ENCODE measurements around the gene CNBP.

DNA sequence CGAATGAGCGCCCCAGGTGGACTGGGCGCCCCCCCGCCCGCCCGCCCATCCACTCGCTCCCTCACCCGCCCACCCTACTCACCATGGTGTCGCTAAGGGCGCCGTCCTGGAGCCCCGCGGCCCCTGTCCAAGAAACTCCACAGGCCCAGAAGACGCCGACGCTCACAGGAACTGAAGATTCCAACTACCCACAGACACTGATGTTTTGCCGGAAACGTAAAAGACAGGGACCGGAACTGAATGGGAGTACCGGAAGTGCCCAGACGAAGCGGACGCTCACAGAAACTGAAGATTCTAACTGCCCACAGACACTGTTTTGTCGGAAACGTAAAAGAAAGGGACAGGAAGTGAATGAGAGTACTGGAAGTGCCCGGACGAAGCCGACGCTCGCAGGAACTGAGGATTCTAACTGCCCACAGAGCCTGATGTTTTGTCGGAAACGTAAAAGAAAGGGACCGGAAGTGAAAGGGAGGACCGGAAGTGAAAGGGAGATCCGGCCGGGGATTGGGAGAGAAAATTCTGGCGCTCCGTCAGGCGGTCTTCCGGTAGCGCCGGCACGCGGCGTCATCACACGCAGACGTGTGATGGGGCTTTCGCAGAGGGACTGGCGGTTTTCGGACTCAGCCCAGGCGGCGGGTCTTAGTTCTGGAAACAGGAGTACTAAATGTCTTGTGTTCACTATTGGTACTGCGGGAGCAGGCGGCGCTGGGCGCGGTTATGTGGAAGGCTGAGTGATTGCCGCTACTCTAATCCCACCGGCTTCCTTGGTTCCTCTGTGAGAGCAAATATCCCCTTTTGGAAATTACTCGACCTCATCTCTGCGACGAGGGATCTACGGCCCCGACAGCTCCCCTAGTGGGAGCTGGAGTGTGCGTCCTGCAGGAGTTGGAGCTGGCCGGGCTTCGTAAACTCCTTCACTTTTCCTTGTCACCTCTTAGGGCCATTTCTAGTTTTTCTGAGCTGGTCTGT, 22.5 kb downstream of the CNBP start, which contains the start of gene ISY1:
- TF ChIP-seq, protein P1, sequence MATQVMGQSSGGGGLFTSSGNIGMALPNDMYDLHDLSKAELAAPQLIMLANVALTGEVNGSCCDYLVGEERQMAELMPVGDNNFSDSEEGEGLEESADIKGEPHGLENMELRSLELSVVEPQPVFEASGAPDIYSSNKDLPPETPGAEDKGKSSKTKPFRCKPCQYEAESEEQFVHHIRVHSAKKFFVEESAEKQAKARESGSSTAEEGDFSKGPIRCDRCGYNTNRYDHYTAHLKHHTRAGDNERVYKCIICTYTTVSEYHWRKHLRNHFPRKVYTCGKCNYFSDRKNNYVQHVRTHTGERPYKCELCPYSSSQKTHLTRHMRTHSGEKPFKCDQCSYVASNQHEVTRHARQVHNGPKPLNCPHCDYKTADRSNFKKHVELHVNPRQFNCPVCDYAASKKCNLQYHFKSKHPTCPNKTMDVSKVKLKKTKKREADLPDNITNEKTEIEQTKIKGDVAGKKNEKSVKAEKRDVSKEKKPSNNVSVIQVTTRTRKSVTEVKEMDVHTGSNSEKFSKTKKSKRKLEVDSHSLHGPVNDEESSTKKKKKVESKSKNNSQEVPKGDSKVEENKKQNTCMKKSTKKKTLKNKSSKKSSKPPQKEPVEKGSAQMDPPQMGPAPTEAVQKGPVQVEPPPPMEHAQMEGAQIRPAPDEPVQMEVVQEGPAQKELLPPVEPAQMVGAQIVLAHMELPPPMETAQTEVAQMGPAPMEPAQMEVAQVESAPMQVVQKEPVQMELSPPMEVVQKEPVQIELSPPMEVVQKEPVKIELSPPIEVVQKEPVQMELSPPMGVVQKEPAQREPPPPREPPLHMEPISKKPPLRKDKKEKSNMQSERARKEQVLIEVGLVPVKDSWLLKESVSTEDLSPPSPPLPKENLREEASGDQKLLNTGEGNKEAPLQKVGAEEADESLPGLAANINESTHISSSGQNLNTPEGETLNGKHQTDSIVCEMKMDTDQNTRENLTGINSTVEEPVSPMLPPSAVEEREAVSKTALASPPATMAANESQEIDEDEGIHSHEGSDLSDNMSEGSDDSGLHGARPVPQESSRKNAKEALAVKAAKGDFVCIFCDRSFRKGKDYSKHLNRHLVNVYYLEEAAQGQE (IDR thresholded peaks at IDR 0.05; ENCODE audit: low read depth, low read length), result 0 out of 2 replicates have a peak, but pooled peaks have one; percentile 3
- TF ChIP-seq TBL1XR1 (IDR thresholded peaks at IDR 0.05; ENCODE audit: low read depth, low read length) (no peak; the same call in 1 of the 2 replicates), NR2C2 (IDR thresholded peaks at IDR 0.05; ENCODE audit: borderline replicate concordance, control insufficient read depth, insufficient read length, low read depth) (no peak), POLR2AphosphoS2 (IDR thresholded peaks at IDR 0.05; ENCODE audit: low read depth, low read length) (peak; percentile 90; the same call in 1 of the 2 replicates)

Data from GM12878 (cell line).